Colon (tissue), 2 donors: ENCODE results near the gene CYP2E1.
"Not testable (repeated sequence)": the region's sequence is repeated elsewhere in the genome, so short reads cannot be mapped to it uniquely, and the experiment has no call there.

Experiments used
- FAIRE-seq: peaks from 2 replicates; lab custom pipeline; 2012; peaks lifted over from hg19 to GRCh38; lab: Jason Lieb, UNC
- donor health status: control.
- donor health status: control.

Gene CYP2E1

DNA sequence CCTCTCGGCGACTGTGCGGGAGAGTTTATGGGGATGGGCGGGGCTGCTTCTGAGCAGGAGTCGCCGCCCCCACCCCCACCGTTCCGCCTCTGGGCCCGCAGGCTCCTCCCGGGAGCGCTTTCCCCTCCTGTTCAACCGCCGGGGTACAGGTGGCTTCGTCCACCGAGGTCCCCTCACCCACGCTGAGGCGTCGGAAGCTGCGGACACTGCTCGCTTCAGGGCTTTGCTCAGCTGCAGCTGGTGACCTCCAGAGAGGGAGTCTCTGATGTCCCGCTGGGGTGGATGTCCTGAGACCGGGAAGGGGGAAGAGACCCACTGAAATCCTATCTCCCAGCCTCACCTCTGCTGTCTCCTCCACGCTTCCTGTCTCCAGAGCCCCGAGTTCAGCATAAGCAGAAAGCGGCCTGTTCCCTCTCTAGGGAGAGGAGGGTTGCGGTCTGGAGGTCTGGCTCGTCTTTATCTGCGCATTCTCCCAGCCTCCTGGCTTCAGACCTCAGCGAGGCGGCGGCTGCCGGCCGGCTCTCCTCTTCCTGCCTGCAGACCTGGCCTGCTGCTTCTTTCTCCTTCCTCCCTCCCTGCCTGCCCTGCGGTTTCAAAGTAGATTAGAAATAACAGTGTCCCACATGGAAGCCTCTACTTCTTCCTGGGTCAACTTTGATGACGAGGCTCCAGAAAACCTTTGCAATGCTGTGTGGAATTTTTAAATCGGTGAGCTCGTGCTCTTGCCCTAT, 1.8 kb downstream of the CYP2E1 start:
- FAIRE-seq = no peak

DNA sequence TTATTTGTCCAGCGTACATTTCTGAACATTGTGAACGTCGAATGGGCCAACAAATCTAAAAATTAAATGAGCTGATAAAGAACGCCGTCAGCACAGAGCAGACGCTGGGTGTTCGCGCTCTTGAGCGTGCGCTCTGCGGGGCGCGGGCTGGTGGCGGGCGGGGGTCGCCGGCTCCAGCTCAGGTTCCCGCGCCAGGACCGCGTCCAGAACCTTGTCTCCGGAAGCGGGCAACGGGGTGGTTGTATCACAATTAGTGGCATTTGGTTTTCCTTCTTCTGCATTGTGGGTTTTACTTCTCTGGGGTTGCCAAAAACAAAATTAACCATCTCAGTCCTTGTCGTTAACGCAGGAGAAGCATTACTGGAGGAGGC, 2.4 kb downstream of the CYP2E1 start:
- no peak for FAIRE-seq

DNA sequence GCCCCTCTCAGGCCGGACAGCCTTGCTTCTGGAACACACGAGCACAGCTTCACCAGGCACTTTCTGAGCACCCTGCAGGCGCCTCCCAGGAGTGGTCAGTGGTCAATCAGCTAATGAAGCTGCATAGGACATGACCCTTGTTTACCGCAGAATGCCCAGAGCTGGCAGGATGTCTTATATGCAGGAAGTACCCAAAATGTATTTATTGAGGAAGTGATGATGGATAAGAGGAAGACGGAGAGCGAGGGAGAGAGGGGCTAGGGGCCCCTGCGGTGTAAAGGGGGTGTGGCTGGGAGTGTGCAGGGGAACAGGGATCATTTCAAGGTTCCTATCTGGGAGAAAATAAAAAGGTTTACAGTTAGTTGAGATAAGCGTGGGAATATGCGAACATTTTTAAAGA, 3.3 kb downstream of the CYP2E1 start:
- no peak for FAIRE-seq

DNA sequence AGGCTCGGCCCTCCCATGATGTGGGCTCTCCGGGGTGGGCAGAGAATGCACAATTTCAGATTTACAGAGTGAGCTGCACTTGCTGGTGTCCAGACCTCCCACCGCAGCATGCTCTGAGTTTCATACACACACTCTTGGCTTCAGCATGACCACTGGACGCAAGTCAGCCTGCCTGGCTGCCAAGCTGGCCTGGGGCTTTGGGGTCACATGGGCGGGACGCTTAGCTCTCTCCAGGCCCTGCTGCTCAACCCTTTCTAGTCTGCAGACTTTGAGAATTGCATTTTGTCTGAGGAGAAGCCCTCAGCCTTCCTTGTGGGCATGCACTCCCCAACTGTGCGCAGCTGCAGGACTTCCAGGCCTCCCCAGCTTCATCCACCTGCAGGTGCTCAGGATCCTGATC, 5.7 kb downstream of the CYP2E1 start:
- FAIRE-seq = no peak

DNA sequence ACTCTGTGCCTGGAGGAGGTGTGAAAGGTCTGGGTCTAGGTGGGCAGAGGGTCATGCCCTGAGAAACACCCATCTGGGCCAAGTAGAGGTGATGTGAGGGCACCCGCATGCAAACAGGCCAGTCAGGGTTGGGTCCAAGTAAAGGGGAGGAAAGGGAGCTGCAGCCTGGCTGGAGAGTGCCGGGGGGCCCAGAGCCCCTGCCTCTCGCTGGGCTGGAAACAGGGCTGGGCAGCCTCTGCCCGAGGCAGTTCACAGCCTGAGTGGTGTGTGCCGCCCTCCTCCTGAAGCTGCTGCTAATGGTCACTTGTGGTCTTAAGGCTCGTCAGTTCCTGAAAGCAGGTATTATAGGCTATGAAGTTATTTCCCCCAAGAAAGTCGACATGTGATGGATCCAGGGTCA, 7.3 kb downstream of the CYP2E1 start:
- FAIRE-seq = no peak

DNA sequence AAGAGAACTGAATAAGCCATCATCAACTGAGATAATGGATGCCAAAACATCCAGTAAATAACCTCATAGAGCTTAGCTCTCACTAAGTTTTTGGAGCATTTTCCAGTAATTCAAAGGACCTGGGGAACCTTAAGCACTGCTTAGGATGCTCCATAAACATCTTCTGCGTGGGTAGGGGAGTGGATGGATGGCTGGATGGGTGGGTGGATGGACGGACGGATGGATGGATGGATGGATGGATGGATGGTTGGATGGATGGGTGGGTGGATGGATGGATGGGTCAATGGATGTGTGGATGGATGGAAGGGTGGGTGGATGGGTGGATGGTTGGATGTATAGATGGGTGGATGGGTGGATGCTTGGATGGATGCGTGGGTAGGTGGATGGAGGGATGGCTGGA, 9.0 kb downstream of the CYP2E1 start:
- no peak for FAIRE-seq

DNA sequence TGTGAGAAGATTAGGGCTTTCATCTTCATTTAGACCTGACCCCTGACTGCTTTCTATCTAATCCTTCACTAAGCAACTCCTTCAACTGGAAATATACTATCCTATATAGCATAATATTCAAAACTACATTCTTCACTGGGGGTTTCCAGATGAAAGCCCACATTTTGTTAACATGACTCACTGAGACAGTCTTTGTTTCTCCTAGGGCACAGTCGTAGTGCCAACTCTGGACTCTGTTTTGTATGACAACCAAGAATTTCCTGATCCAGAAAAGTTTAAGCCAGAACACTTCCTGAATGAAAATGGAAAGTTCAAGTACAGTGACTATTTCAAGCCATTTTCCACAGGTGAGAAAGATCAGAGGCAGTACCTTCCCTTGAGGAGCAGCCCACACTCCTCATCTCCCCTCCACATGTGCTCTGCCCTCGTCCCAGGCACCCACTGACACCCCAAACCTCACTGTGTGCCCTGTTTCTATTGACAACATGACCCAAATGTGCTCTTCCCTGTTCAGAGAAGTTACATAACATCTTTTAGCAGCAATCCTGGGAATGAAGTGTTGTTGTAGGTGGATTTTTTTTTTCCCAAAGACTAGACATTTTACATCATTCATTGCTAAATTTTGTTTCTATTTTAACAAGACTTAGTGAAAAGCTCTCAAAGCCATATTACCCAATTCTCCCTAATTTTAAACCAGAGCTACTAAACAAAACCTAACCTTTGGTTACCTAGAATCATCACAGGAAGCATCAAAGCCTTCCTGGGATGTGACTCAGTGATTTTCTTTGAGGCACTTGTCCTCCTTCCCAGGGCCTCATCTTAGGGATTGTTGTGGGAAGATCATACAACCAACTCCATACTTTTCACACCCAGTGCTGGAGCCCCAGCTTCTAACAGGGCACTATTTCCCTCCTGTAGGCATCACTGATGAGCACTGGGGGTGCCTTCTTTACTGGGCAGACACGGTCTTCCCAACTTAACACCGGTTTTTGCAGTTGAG, 10.7 kb downstream of the CYP2E1 start:
- FAIRE-seq = no peak

DNA sequence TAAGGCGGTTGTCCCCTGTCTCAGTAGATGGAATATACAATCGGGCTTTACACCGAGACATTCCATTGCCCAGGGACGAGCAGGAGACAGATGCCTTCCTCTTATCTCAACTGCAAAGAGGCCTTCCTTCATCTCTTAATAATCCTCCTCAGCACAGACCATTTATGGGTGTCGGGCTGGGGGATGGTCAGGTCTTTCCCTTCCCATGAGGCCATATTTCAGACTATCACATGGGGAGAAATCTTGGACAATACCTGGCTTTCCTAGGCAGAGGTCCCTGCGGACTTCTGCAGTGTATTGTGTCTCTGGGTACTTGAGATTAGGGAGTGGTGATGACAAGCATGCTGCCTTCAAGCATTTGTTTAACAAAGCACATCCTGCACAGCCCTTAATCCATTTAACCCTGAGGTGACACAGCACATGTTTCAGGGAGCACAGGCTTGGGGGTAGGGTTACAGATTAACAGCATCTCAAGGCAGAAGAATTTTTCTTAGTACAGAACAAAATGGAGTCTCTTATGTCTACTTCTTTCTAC, 14.3 kb downstream of the CYP2E1 start:
- FAIRE-seq = not testable (repeated sequence)

DNA sequence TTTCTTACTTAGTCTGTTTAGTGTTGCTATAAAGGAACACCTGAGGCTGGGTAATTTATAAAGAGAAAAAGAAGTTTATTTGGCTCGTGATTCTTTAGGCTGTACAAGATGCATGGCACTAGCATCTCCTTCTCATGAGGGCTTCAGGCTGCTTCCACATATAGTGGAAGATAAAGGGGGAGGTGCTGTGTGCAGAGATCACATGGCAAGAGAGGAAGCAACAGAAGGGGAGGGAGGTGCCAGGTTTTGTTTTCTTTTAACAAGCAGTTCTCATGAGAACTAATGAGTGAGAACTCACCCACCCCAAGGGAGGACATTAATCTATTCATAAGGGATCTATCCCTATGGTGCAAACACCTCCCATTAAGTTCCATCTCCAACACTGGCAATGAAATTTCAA, 17.3 kb downstream of the CYP2E1 start:
- FAIRE-seq = no peak

DNA sequence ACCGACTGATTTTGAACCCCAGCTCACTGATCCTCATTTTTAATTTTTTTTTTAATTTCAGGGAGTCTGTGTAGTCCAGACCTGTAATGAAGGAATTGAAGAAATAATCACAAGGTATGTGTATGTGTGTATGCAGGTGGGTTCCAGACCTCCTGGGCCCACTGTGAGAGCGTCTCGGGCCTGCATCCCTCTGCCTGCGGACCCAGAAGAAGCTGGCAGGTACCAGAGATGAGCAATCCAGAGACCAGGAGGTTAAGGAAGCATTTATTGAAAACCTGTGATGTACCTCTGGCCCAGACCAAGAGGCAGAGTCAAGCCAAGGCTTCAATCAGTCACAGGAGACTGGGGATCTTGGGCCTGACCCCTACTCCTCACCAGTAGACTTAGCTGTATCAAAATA, 27.4 kb downstream of the CYP2E1 start:
- no peak for FAIRE-seq

DNA sequence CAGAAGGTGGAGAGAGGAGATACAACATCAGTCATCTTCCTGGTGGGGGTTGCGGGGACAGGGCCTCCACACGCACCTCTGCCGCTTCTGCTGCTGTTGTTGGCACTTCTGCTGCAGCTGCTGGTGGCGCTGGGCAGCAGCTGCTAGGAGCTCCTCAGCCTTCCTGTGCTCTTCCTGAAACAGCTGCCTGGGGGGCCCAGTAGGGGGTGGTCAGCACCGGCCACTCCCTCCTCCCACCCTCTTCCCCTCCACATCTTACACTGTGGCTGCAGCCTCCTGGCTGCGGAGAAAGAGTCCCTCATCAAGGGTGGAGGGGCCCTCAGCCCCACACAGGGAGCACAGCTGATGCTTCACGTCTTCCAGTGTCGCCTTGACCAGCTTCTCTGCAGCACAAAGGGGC, 28.4 kb downstream of the CYP2E1 start:
- no peak for FAIRE-seq

DNA sequence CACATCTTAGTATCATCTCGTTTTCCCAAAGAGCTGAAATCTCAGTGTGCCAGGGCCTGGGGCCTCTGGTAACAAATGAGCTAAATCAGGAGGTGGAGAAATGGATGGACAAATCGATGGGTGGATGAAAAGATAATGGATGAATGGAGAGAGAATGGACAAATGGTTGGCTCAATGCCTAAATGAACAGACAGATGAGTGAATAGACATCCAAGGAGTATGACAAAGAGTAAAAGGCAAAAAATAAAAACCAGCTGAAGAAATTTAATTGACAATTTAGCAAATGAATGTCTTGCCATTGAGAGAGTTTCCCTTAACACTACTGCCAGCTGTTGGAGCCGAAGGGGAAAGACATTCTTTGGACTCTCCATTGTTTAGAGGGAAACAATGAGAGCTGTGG, 30.2 kb downstream of the CYP2E1 start:
- FAIRE-seq = no peak

DNA sequence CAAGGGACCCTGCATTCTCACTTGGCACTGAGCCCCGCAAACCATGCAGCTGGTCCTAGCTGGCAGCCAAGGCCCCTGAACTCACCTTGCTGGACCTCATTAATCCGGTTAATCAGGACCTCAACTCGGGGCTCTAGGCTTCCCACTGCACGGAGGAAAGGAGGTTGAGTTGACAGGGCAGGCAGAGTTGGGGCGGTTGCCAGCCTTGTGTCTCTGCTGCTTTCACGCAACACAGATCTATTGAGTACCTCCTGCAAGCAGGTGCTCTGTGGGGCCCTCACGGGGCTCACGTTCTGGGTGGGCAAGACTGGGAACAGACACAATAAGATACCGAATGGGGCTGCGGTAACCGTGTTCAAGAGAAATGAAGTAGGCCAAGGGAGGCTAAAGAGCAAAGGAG, 32.1 kb downstream of the CYP2E1 start:
- FAIRE-seq = no peak

DNA sequence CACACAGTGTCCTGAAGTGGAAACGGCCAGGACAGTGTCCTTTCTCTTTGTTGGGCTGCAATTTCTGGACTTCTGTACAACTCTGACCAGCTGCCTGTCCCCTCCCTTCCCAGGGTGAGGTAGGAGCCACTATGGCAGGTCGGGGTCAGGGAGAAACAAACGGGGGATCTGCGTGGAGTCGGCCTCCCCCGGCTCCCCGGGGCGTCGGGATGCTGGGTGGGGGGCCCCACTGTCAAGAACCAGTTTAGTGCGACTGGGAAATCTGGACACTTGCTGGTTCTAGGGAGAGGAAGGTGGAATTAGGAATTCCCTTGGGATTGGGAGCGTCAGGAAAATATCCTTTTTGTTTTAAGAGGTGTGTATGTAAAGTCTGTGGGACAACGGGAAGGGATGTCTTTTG, 37.7 kb downstream of the CYP2E1 start:
- no peak for FAIRE-seq

DNA sequence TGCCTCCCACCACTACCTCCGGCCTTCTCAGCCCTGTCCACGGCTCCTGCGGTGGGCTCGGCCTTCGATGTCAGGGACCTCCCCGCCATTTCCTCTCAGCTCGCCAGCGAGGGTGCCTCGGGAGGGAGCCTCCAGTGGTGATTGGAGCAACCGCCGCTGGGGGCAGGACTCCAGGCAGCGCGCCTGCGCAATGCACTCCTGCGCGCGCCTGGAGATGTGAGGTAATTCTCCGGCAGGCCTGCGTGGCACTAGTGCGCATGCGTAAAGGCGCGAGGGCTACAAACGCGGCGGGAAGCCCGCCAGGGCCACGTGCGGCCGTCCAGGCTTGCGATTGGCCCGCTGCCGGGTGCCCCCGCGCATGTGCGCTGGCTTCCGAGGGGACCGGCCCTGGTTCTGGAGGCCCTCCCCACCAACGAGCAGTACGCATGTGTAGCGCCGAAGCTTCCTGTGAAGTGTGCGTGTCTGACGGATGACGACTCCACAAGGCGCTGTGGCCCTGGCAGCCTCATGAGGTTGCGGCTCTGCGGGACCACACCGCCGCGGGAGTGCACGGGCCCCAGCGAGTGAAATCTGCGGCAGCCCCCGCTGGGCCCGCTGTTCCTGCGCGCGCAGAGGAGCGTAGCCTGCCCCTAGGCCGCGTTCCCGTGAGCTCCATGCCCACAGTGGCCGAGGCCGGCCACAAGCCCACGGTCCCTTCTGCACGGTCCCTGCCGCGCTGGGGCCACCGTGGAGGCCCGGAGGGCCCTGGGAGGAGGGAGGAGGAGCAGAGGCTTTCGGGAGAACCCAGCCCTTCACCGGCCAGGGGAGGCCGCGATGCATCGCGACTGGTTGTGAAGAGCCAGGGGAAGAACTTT, 38.5 kb downstream of the CYP2E1 start, which contains the start of gene SYCE1:
SYCE1 (minus strand) TSS at position 143 of the 854 bp plus-strand sequence; CDS start at position 89, 54 bp downstream.
- no peak for FAIRE-seq

DNA sequence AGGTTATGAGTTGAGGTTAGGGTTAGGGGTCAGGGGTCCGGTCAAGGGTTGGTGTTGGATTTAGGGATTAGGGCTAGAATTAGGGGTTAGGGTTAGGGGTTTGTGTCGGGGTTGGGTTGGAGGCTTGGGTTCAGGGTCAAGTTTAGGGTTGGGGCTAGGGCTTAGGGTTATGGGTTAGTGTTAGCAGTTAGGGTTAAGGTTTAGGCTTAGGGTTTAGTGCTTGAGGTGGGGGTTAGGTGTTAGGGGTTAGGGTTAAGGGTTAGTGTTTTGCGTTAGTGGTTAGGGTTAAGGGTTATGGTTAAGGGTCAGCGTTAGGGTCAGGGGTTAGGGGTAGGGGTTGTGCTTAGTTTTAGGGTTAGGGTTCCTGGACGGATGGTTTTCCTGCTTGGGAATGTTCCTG, 40.0 kb downstream of the CYP2E1 start:
- FAIRE-seq = no peak

DNA sequence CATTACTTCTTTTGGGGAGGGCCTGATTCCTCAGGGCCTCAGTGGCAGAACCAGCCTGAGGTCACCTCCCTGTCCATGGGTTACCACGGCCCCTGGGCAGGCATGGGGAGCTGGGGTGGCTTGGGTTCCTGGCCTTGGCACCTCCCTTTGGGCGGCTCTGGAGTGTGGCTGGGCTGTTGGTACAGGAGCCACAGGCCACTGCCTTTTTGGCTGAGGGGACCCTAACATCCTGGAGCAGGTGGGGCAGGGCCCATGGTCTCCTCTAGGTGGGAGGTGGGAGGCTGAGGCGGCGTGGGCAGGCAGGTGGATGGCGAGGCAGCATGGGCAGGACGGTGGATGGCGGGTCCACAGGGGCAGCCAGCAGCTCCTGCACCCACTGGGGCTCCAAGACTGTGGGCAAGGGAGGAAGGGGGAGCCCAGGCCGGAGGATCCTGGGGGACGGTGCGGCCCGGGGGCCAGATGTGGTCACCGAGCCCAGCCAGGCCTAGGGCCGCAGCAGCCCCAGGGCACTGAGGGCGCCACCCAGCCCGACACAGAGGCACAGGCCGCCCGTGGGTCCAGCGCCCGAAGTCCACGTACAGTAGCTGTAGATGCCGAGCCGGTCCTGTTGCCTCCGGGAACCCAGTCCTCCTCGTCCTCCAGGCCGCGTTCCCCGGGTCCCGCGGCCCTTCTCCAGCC, 40.6 kb downstream of the CYP2E1 start:
- no peak for FAIRE-seq

DNA sequence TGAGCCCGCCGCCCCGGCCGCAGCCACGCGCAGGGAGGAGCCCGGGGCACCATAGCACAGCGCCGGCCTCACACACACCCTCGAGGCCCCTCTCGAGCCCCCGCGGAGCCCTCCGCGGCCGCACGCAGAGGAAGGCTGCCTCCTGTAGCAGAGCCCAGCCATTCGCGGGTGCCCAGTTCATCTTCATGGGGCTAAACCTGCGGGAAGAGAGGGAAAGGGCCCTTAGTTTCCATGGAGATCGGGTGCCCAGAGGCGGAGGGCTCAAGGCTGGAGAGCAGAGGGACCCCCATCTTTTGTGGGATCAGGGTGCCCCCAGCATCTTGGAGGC, 41.1 kb downstream of the CYP2E1 start:
- no peak for FAIRE-seq

DNA sequence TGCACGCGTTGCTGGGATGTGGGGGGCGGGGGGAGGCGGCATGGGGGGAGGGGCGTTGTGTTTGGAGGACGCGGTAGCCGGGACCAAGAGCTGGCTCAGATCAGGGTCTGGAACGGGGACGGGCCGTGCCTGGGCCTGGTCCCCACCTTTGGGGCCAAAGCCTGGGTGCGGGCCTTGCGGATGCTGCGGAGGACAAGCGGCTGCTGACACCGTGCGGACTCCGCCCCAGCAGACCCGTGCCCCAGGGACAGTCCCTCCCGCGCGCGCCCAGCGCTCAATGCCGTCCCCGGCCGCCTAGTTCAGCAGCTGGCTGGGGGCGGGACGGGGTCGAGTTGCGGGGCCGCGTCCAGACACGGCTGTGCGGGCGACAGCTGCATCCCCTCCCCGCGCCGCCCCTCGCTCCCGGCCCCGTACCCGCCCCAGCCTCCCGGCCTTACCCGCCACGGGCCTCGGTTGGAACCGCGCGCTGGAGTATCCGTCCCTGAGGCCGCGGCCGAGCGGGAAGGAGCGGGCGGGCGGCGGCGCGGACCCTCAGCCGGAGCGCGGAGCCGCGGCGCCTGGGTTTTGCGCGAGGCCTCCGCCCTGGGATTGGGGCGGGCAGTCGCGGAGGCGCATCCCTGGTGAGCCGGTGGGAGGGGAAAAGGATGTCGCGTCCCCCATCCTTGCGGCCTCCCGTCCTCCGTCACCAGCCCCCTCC, 41.8 kb downstream of the CYP2E1 start:
- not testable (repeated sequence) for FAIRE-seq

DNA sequence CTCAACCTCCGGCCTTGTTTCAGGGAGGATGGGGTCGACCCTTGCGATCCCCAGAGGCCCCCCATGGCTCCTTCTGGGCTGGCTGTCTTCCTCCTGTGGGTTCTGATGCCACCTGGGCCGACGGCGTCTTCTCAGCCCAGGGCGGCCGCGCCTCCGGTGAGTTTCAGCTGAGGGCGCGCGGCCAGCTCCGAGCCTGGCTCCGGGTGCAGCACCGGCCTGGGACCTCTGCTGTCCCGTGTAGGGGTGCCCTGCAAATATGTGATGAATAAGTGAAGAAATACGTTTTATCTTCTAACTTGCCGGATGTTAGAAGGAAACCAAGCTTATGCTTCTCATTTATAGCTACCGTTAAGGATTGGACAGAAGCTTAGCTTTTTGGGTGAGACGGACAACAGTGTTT, 42.6 kb downstream of the CYP2E1 start:
- not testable (repeated sequence) for FAIRE-seq

DNA sequence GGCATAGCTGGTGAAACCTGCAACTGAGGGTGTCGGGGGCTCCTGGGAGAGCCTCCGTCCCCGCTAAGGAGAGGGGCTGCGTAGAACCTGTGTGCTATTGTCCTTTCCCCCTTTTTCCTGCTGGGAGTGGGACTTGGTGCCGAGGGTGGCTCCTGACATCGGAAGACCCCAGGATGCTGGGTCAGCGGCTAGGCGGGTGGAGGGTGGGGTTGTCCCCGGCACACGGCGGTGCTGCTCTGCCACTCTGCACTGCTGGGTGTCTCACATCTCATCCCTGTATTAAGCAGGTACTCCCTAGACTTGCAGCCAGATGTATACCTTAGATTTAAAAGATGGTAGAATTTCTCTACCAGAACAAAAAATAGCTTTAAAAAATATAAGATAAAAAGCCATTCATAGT, 44.9 kb downstream of the CYP2E1 start:
- not testable (repeated sequence) for FAIRE-seq
